Keratinocyte (primary cell): ENCODE results near the gene RAN. TPM values are rescaled to one million over a fixed set of nuclear protein-coding genes. Genes with fewer than 3 reads are reported as not detected.

Experiments used
- DNase-seq: peaks from one replicate; pipeline ENCODE4 v3.0.0-alpha.2; 2011; ENCODE audit warnings: low read depth, missing footprints, low spot score
- FAIRE-seq: peaks from 2 replicates; lab custom pipeline; 2011; peaks lifted over from hg19 to GRCh38; lab: Jason Lieb, UNC
- H2AFZ ChIP-seq: 2 replicates; pipeline ENCODE4 v1.6.0; 2012; ENCODE audit warnings: low read length, control low read depth, inconsistent platforms; ENCODE audit not compliant: control insufficient read depth
- H3K27ac ChIP-seq: 2 replicates; pipeline ENCODE4 v1.5.1; 2011; ENCODE audit warnings: low read length; ENCODE audit not compliant: control insufficient read depth, insufficient read depth
- H3K27me3 ChIP-seq: 3 replicates; pipeline ENCODE4 v1.6.0; 2011; ENCODE audit warnings: low read length; ENCODE audit not compliant: control insufficient read depth, insufficient read depth; ENCODE audit errors: extremely low read depth
- H3K36me3 ChIP-seq, 2 experiments: 2 replicates in 1 of 2; 3 replicates in 1 of 2; pipeline ENCODE4 v1.5.1; 2011; ENCODE audit warnings: low read length in 2 of 2, mild to moderate bottlenecking in 1 of 2; ENCODE audit not compliant: control insufficient read depth in 2 of 2, insufficient read depth in 2 of 2; ENCODE audit errors: extremely low read depth in 1 of 2
- H3K4me1 ChIP-seq: 3 replicates; pipeline ENCODE4 v1.5.1; 2011; ENCODE audit warnings: low read length; ENCODE audit not compliant: control insufficient read depth, insufficient read depth; ENCODE audit errors: extremely low read depth
- H3K4me2 ChIP-seq: 3 replicates; pipeline ENCODE4 v1.6.0; 2011; ENCODE audit warnings: low read depth, low read length; ENCODE audit not compliant: control insufficient read depth, insufficient read depth; ENCODE audit errors: extremely low read depth
- H3K4me3 ChIP-seq, 3 experiments: fragments of 200-600 bp in 1 of 3; sonication (generic) in 1 of 3; 2 replicates in 2 of 3; 3 replicates in 1 of 3; pipeline ENCODE4 v1.5.1; 2011 to 2016; ENCODE audit warnings: low read length in 3 of 3, mild to moderate bottlenecking in 3 of 3, control low read depth in 2 of 3, inconsistent platforms in 1 of 3, low read depth in 1 of 3, mixed read lengths in 1 of 3, mixed run types in 1 of 3, moderate library complexity in 1 of 3; ENCODE audit not compliant: control insufficient read depth in 2 of 3, insufficient read depth in 2 of 3; ENCODE audit errors: extremely low read depth in 1 of 3
- H3K79me2 ChIP-seq: 2 replicates; pipeline ENCODE4 v1.6.0; 2012; ENCODE audit warnings: low read length; ENCODE audit not compliant: control insufficient read depth, insufficient read depth
- H3K9ac ChIP-seq: 3 replicates; pipeline ENCODE4 v1.6.0; 2011; ENCODE audit warnings: low read length; ENCODE audit not compliant: control insufficient read depth, insufficient read depth; ENCODE audit errors: extremely low read depth
- H3K9me1 ChIP-seq: 3 replicates; pipeline ENCODE4 v1.6.0; 2011; ENCODE audit warnings: low read length; ENCODE audit not compliant: control insufficient read depth, insufficient read depth; ENCODE audit errors: extremely low read depth
- H3K9me3 ChIP-seq: 2 replicates; pipeline ENCODE4 v1.5.1; 2012; ENCODE audit warnings: low read depth, low read length; ENCODE audit not compliant: control insufficient read depth
- H4K20me1 ChIP-seq: 3 replicates; pipeline ENCODE4 v1.6.0; 2011; ENCODE audit warnings: low read length; ENCODE audit not compliant: control insufficient read depth, insufficient read depth; ENCODE audit errors: extremely low read depth
- EZH2 ChIP-seq: IDR thresholded peaks from one replicate; pipeline ENCODE4 v1.6.1; 2012; ENCODE audit warnings: inconsistent platforms, mild to moderate bottlenecking, low read length, moderate library complexity
- dilution Hi-C: fragments of 300-500 bp; cut with MboI; formaldehyde crosslinking; loops from one replicate; pipeline ENCODE4 v1.7.0; 2020; ENCODE audit warnings: low sequenced_read_pairs; ENCODE audit not compliant: extremely low pct_ligation_motif_present
- polyA plus RNA-seq, 5 experiments: library from polyadenylated mRNA; depleted of rRNA in 3 of 5; stranded (reverse) in 3 of 5; stranded (forward) in 1 of 5; unstranded in 1 of 5; fragments of >200 nt; gene quantifications; 1 replicate in 1 of 5; 2 replicates in 3 of 5; 3 replicates in 1 of 5; pipeline versions ENCODE4 v1.2.1 to v1.2.3, GENCODE V29; 2011 to 2012; ENCODE audit warnings: missing spikeins in 2 of 5, low read depth in 1 of 5, low replicate concordance in 1 of 5
- TF ChIP-seq, protein P1 (sequence below), 3 experiments: IDR thresholded peaks in 1 of 3; conservative IDR thresholded peaks in 1 of 3; optimal IDR thresholded peaks in 1 of 3; 2 replicates in 2 of 3; 3 replicates in 1 of 3; pipeline versions ENCODE3 to v1.5.1; 2011; ENCODE audit warnings: low read length in 3 of 3, mild to moderate bottlenecking in 3 of 3, moderate library complexity in 2 of 3, control low read depth in 1 of 3, inconsistent platforms in 1 of 3; ENCODE audit not compliant: insufficient read depth in 2 of 3; ENCODE audit errors: extremely low read depth in 1 of 3

Gene RAN
- polyA plus RNA-seq, 1 donor (not counting 4 experiments of a cell fraction or from before 2014, with no cell fraction given) = 2,211 TPM

DNA sequence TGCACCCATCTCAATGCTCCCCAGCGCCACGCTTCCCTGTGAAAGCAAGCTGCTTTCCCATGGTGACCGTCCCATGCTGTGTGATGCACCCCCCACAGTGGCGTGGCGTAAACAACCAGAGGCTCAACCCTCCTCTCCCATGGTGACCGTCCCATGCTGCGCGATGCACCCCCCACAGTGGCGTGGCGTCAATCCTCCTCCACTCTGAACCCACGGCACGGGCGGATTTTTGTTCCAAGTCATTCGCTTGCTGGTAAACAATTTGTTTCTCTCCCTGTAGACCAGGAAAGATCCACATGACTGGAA lies 41.7 kb upstream of the RAN start:
- H3K79me2 ChIP-seq = peaks cover 55% of the 10 kb centered on the region
- H3K4me2 ChIP-seq = no peak overlapping the region
- FAIRE-seq (no peak), DNase-seq (no peak)
- no peaks in the 10 kb centered on the region for H3K4me1 ChIP-seq
- no peak overlapping the region for H3K9ac ChIP-seq
- H3K27ac ChIP-seq = no peak overlapping the region
- no peak overlapping the region for H3K4me3 ChIP-seq
- no peaks in the 10 kb centered on the region for H3K9me1 ChIP-seq
- peaks cover 1 to 2% of the 10 kb centered on the region in 2 experiments for H3K36me3 ChIP-seq
- H2AFZ ChIP-seq = no peak overlapping the region
- no peaks in the 10 kb centered on the region for H3K27me3 ChIP-seq
- TF ChIP-seq, protein P1, sequence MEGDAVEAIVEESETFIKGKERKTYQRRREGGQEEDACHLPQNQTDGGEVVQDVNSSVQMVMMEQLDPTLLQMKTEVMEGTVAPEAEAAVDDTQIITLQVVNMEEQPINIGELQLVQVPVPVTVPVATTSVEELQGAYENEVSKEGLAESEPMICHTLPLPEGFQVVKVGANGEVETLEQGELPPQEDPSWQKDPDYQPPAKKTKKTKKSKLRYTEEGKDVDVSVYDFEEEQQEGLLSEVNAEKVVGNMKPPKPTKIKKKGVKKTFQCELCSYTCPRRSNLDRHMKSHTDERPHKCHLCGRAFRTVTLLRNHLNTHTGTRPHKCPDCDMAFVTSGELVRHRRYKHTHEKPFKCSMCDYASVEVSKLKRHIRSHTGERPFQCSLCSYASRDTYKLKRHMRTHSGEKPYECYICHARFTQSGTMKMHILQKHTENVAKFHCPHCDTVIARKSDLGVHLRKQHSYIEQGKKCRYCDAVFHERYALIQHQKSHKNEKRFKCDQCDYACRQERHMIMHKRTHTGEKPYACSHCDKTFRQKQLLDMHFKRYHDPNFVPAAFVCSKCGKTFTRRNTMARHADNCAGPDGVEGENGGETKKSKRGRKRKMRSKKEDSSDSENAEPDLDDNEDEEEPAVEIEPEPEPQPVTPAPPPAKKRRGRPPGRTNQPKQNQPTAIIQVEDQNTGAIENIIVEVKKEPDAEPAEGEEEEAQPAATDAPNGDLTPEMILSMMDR (optimal IDR thresholded peaks at IDR 0.05 in 1 of 3, IDR thresholded peaks at IDR 0.05 in 1 of 3, conservative IDR thresholded peaks at IDR 0.05 in 1 of 3; ENCODE audit: extremely low read depth in 1 of 3, insufficient read depth in 2 of 3, low read length in 3 of 3) = no peak
- TF ChIP-seq EZH2 = no peak
- no peaks in the 10 kb centered on the region for H3K9me3 ChIP-seq
- dilution Hi-C loops = no loop called here
- no peaks in the 10 kb centered on the region for H4K20me1 ChIP-seq

DNA sequence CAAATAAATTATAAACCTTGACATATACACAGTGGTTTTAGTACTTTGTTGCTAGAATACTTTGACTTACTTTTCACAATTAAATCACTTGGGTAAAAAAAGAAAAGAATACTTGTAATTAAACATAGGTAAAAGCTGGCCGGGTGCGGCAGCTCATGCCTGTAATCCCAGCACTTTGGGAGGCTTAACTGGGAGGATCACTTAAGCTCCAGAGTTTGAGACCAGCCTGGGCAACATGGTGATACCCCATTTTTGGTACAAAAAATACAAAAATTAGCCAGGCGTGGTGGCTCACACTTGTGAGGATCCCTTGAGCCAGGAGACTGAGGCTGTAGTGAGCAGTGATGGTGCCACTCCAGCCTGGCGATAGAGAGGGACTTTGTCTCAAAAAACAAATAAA lies 40.6 kb upstream of the RAN start:
- H3K36me3 ChIP-seq = peaks cover 1 to 2% of the 10 kb centered on the region in 2 experiments
- no peak overlapping the region for H3K9ac ChIP-seq
- no peaks in the 10 kb centered on the region for H4K20me1 ChIP-seq
- no peak overlapping the region for H2AFZ ChIP-seq
- no peaks in the 10 kb centered on the region for H3K4me1 ChIP-seq
- dilution Hi-C loops = no loop called here
- no peak overlapping the region for H3K4me2 ChIP-seq
- DNase-seq (no peak), FAIRE-seq (no peak)
- H3K27ac ChIP-seq = no peak overlapping the region
- no peaks in the 10 kb centered on the region for H3K9me3 ChIP-seq
- H3K9me1 ChIP-seq = no peaks in the 10 kb centered on the region
- TF ChIP-seq, protein P1 (optimal IDR thresholded peaks at IDR 0.05 in 1 of 3, IDR thresholded peaks at IDR 0.05 in 1 of 3, conservative IDR thresholded peaks at IDR 0.05 in 1 of 3; ENCODE audit: extremely low read depth in 1 of 3, insufficient read depth in 2 of 3, low read length in 3 of 3) = no peak
- no peak for TF ChIP-seq EZH2
- H3K4me3 ChIP-seq = no peak overlapping the region
- H3K79me2 ChIP-seq = peaks cover 59% of the 10 kb centered on the region
- no peaks in the 10 kb centered on the region for H3K27me3 ChIP-seq
